ENCODE data around the gene MYOM1. TPM values are rescaled to one million over a fixed set of nuclear protein-coding genes. Genes with fewer than 3 reads are reported as not detected.
"Not testable (repeated sequence)": the region's sequence is repeated elsewhere in the genome, so short reads cannot be mapped to it uniquely, and the experiment has no call there.

The MYOM1 gene
- total and polyA plus RNA-seq, 2 experiments from 2014 or later = 1.1 to 1.8 TPM

GRCh38 chr18:3053081-3053480 is 166.7 kb downstream of the MYOM1 start:
- Histone ChIP-seq H3K27me3 (no peaks in the 10 kb centered on the region), H3K4me1 (ENCODE audit: insufficient read depth) (peaks cover 9% of the 10 kb centered on the region), H3K79me2 (no peaks in the 10 kb centered on the region), H3K27ac (peak overlapping the region; percentile 93), H4K20me1 (ENCODE audit: insufficient read depth, poor library complexity, severe bottlenecking) (no peaks in the 10 kb centered on the region), H3K36me3 (replicated peaks; ENCODE audit: insufficient read depth, low read depth) (no peaks in the 10 kb centered on the region), H3K4me3 (no peak overlapping the region), H3K9me3 (ENCODE audit: low read depth) (no peaks in the 10 kb centered on the region), H2AFZ (no peak overlapping the region), H3K4me2 (no peak overlapping the region), H3K9me2 (replicated peaks; ENCODE audit: insufficient read depth) (no peaks in the 10 kb centered on the region)
- no peak for DNase-seq (ENCODE audit: low spot score)
- no peak for TF ChIP-seq EZH2 (IDR thresholded peaks at IDR 0.05; ENCODE audit: borderline replicate concordance)
- no peak for TF ChIP-seq EZH2phosphoT487 (IDR thresholded peaks at IDR 0.05; ENCODE audit: low read depth, severe bottlenecking, unreplicated experiment)
- no peak for TF ChIP-seq CTCF (IDR thresholded peaks at IDR 0.05; ENCODE audit: poor library complexity)
- 99% methylated on average over 4 of the region's 4 CpGs for whole genome bisulfite sequencing (ENCODE audit: low lambda C conversion rate, missing lambda C conversion rate)

DNA sequence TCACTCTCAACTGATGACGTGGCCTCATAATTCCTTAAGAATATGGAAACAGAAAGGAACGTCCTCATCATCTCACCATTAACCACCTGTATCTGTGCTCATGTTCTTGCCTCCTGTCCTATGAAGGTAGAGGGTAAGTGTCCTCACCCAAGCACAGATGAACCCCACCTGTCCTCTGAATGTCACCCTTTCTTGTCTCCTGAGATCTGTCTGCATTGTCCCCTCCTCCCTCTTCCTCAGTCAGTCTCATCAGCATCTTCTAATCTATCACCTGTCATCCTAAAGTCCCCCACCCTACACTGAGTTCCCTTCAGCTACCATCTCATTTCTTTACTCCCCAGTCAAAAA is 167.4 kb downstream of the MYOM1 start:
- DNase-seq (ENCODE audit: low spot score) = no peak
- Histone ChIP-seq H3K79me2 (no peaks in the 10 kb centered on the region), H3K9me2 (replicated peaks; ENCODE audit: insufficient read depth) (no peaks in the 10 kb centered on the region), H3K27me3 (no peaks in the 10 kb centered on the region), H3K9me3 (ENCODE audit: low read depth) (no peaks in the 10 kb centered on the region), H3K4me2 (peak overlapping the region; percentile 51), H3K4me1 (ENCODE audit: insufficient read depth) (peaks cover 9% of the 10 kb centered on the region), H2AFZ (no peak overlapping the region), H3K27ac (peak overlapping the region; percentile 93), H3K4me3 (no peak overlapping the region), H4K20me1 (ENCODE audit: insufficient read depth, poor library complexity, severe bottlenecking) (no peaks in the 10 kb centered on the region), H3K36me3 (replicated peaks; ENCODE audit: insufficient read depth, low read depth) (no peaks in the 10 kb centered on the region)
- WGBS (ENCODE audit: low lambda C conversion rate, missing lambda C conversion rate) = 85% methylated on average over 2 of the region's 2 CpGs
- TF ChIP-seq CTCF (IDR thresholded peaks at IDR 0.05; ENCODE audit: poor library complexity) (no peak), EZH2 (IDR thresholded peaks at IDR 0.05; ENCODE audit: borderline replicate concordance) (no peak), EZH2phosphoT487 (IDR thresholded peaks at IDR 0.05; ENCODE audit: low read depth, severe bottlenecking, unreplicated experiment) (no peak)

DNA sequence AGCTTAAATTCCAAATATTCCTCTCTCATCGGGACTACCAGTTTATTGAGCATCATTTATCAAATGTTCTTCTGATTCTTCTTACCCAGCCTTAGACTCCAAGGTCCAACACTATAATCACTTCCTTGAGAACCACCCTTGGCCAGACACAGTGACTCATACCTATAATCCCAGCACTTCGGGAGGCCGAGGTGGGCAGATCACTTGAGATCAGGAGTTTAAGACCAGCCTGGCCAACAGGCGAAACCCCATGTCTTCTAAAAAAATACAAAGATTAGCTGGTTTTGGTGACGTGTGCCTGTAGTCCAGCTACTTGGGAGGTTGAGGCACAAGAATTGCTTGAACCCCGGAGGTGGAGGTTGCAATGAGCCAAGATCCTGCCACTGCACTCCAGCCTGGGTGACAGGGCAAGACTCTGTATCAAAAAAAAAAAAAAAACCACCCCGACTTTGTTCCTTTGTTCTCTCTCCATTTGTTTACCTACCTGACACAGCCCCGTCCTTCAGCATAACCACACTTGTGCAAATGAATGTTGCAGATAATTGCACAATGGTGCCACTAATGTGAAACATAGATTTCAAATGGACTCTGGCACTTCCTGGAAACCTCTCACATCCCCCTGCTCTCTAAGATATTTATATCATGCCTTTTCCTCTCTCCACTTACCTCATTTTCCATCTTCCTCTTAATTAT is 167.9 kb downstream of the MYOM1 start:
- Histone ChIP-seq H3K4me1 (ENCODE audit: insufficient read depth) (peaks cover 9% of the 10 kb centered on the region), H4K20me1 (ENCODE audit: insufficient read depth, poor library complexity, severe bottlenecking) (no peaks in the 10 kb centered on the region), H3K4me3 (no peak overlapping the region), H3K9me2 (replicated peaks; ENCODE audit: insufficient read depth) (no peaks in the 10 kb centered on the region), H3K79me2 (no peaks in the 10 kb centered on the region), H3K27ac (peak overlapping the region; percentile 93), H3K36me3 (replicated peaks; ENCODE audit: insufficient read depth, low read depth) (no peaks in the 10 kb centered on the region), H2AFZ (no peak overlapping the region), H3K9me3 (ENCODE audit: low read depth) (no peaks in the 10 kb centered on the region), H3K27me3 (no peaks in the 10 kb centered on the region), H3K4me2 (peak overlapping the region; percentile 43)
- DNase-seq (ENCODE audit: low spot score) = peak; percentile 74
- 53% methylated on average over 8 of the region's 8 CpGs for WGBS (ENCODE audit: low lambda C conversion rate, missing lambda C conversion rate)
- no peak for TF ChIP-seq EZH2 (IDR thresholded peaks at IDR 0.05; ENCODE audit: borderline replicate concordance)
- no peak for TF ChIP-seq EZH2phosphoT487 (IDR thresholded peaks at IDR 0.05; ENCODE audit: low read depth, severe bottlenecking, unreplicated experiment)
- TF ChIP-seq CTCF (IDR thresholded peaks at IDR 0.05; ENCODE audit: poor library complexity) = no peak

- not testable (repeated sequence) for DNase-seq (ENCODE audit: low spot score); H3K9me3 ChIP-seq (ENCODE audit: low read depth); H2AFZ ChIP-seq; H3K27me3 ChIP-seq; H3K4me2 ChIP-seq; H3K79me2 ChIP-seq; H3K36me3 ChIP-seq (replicated peaks; ENCODE audit: insufficient read depth, low read depth); H3K9me2 ChIP-seq (replicated peaks; ENCODE audit: insufficient read depth); H3K4me3 ChIP-seq; H4K20me1 ChIP-seq (ENCODE audit: insufficient read depth, poor library complexity, severe bottlenecking)
- Histone ChIP-seq H3K4me1 (ENCODE audit: insufficient read depth) (peaks cover 19% of the 10 kb centered on the region), H3K27ac (peak overlapping the region; percentile 93)
- WGBS (ENCODE audit: low lambda C conversion rate, missing lambda C conversion rate) = 62% methylated on average over 8 of the region's 8 CpGs
These were observed 169.8 kb downstream of the MYOM1 start for GRCh38 chr18:3049897-3050454.

All from hepatocyte (in vitro differentiated cells).